Germinal center (tissue), 1 donor: Measurements from ENCODE around the gene ZNF70.
"Not testable (repeated sequence)": the region's sequence is repeated elsewhere in the genome, so short reads cannot be mapped to it uniquely, and the experiment has no call there.

ENCODE experiments used
- DNase-seq: peaks from one replicate; pipeline ENCODE4 v3.0.0; 2012; ENCODE audit warnings: mixed read lengths, low spot score

ZNF70 gene

GRCh38 chr22:23756891-23757290, 6.0 kb upstream of the ZNF70 start:
- DNase-seq, result no peak

GRCh38 chr22:23755711-23756110, 4.8 kb upstream of the ZNF70 start:
- DNase-seq, result no peak

GRCh38 chr22:23754980-23755636, 4.2 kb upstream of the ZNF70 start:
- DNase-seq, result peak; percentile 35

- peak; percentile 62 for DNase-seq
Measured at GRCh38 chr22:23754220-23754919, 3.5 kb upstream of the ZNF70 start, which contains the start of gene VPREB3. Gene VPREB3, minus strand, starts transcription at chr22:23754425. Its CDS starts 62 bp downstream, at chr22:23754363.

GRCh38 chr22:23753385-23753784, 2.5 kb upstream of the ZNF70 start:
- peak; percentile 44 for DNase-seq

GRCh38 chr22:23752750-23753149, 1.8 kb upstream of the ZNF70 start:
- DNase-seq, result peak; percentile 78

- peak; percentile 89 for DNase-seq
Measured at GRCh38 chr22:23752090-23752691, 1.3 kb upstream of the ZNF70 start.

- peak; percentile 51 for DNase-seq
Measured at GRCh38 chr22:23751441-23751996, 607 bp upstream of the ZNF70 start.

- no peak for DNase-seq
Measured at GRCh38 chr22:23750367-23750713, 572 bp downstream of the ZNF70 start.

- no peak for DNase-seq
Measured at GRCh38 chr22:23749841-23750301, 1.0 kb downstream of the ZNF70 start.

GRCh38 chr22:23745791-23746190, 5.1 kb downstream of the ZNF70 start:
- DNase-seq, result no peak

- DNase-seq, result no peak
Measured at GRCh38 chr22:23744485-23744884, 6.4 kb downstream of the ZNF70 start.

- DNase-seq, result no peak
Measured at GRCh38 chr22:23744001-23744400, 6.9 kb downstream of the ZNF70 start.

- no peak for DNase-seq
Measured at GRCh38 chr22:23743303-23743705, 7.6 kb downstream of the ZNF70 start.

GRCh38 chr22:23742505-23743264, 8.2 kb downstream of the ZNF70 start:
- DNase-seq, result no peak

GRCh38 chr22:23737696-23738095, 13.2 kb downstream of the ZNF70 start:
- no peak for DNase-seq

GRCh38 chr22:23728108-23728507, 22.8 kb downstream of the ZNF70 start:
- DNase-seq, result not testable (repeated sequence)

GRCh38 chr22:23722724-23723123, 28.2 kb downstream of the ZNF70 start:
- no peak for DNase-seq

- no peak for DNase-seq
Measured at GRCh38 chr22:23722160-23722559, 28.8 kb downstream of the ZNF70 start.

- DNase-seq, result no peak
Measured at GRCh38 chr22:23720855-23721254, 30.1 kb downstream of the ZNF70 start.

GRCh38 chr22:23718371-23719165, 32.3 kb downstream of the ZNF70 start:
- DNase-seq, result no peak
